ENCODE measurements around the gene FNDC7.

The FNDC7 gene

GRCh38 chr1:108746382-108747170, 33.9 kb downstream of the FNDC7 start, which contains the start of gene STXBP3 (continued):
- peak; percentile 90 for TF ChIP-seq YY2 (tag by site-specific recombination; IDR thresholded peaks at IDR 0.05)
- TF ChIP-seq HOXD13 (CRISPR knock-in tag; IDR thresholded peaks at IDR 0.05; ENCODE audit: borderline replicate concordance) = no peak
- TF ChIP-seq GLIS1 (tag by site-specific recombination; IDR thresholded peaks at IDR 0.05) = peak; percentile 44
- TF ChIP-seq ZFHX2 (tag by site-specific recombination; conservative IDR thresholded peaks at IDR 0.05) = peak; percentile 83
- TF ChIP-seq ZBTB17 (tag by site-specific recombination; IDR thresholded peaks at IDR 0.05) = peak; percentile 69
- TF ChIP-seq ZNF10 (tag by site-specific recombination; IDR thresholded peaks at IDR 0.05) = no peak
- TF ChIP-seq ZNF211 (tag by site-specific recombination; IDR thresholded peaks at IDR 0.05; ENCODE audit: low read depth) = no peak
- peak; percentile 55; the same call in 1 of the 2 replicates for TF ChIP-seq REST (tag by site-specific recombination; IDR thresholded peaks at IDR 0.05)
- no peak for TF ChIP-seq PRDM1 (tag by site-specific recombination; IDR thresholded peaks at IDR 0.05)
- no peak for TF ChIP-seq ZNF664 (tag by site-specific recombination; IDR thresholded peaks at IDR 0.05)
- no peak for TF ChIP-seq ZNF426 (tag by site-specific recombination; IDR thresholded peaks at IDR 0.05)
- TF ChIP-seq INSM2 (tag by site-specific recombination; IDR thresholded peaks at IDR 0.05) = peak; percentile 85
- TF ChIP-seq ZNF747 (tag by site-specific recombination; IDR thresholded peaks at IDR 0.05) = no peak
- TF ChIP-seq, protein P1, sequence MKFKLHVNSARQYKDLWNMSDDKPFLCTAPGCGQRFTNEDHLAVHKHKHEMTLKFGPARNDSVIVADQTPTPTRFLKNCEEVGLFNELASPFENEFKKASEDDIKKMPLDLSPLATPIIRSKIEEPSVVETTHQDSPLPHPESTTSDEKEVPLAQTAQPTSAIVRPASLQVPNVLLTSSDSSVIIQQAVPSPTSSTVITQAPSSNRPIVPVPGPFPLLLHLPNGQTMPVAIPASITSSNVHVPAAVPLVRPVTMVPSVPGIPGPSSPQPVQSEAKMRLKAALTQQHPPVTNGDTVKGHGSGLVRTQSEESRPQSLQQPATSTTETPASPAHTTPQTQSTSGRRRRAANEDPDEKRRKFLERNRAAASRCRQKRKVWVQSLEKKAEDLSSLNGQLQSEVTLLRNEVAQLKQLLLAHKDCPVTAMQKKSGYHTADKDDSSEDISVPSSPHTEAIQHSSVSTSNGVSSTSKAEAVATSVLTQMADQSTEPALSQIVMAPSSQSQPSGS (tag by site-specific recombination; IDR thresholded peaks at IDR 0.05; ENCODE audit: low read depth) = peak; percentile 99
- peak; percentile 38 for TF ChIP-seq WT1 (tag by site-specific recombination; IDR thresholded peaks at IDR 0.05)
- no peak for TF ChIP-seq ZNF544 (tag by site-specific recombination; IDR thresholded peaks at IDR 0.05)
- TF ChIP-seq, protein P2, sequence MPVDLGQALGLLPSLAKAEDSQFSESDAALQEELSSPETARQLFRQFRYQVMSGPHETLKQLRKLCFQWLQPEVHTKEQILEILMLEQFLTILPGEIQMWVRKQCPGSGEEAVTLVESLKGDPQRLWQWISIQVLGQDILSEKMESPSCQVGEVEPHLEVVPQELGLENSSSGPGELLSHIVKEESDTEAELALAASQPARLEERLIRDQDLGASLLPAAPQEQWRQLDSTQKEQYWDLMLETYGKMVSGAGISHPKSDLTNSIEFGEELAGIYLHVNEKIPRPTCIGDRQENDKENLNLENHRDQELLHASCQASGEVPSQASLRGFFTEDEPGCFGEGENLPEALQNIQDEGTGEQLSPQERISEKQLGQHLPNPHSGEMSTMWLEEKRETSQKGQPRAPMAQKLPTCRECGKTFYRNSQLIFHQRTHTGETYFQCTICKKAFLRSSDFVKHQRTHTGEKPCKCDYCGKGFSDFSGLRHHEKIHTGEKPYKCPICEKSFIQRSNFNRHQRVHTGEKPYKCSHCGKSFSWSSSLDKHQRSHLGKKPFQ (tag by site-specific recombination; IDR thresholded peaks at IDR 0.05) = 0 out of 2 replicates have a peak, but pooled peaks have one; percentile 45
- TF ChIP-seq ZNF133 (tag by site-specific recombination; IDR thresholded peaks at IDR 0.05) = no peak
- peak; percentile 81 for TF ChIP-seq ZNF843 (tag by site-specific recombination; IDR thresholded peaks at IDR 0.05)
- TF ChIP-seq ZNF785 (tag by site-specific recombination; IDR thresholded peaks at IDR 0.05) = peak; percentile 27; the same call in 1 of the 2 replicates
- no peak for TF ChIP-seq ZNF138 (tag by site-specific recombination; IDR thresholded peaks at IDR 0.05; ENCODE audit: borderline replicate concordance)
- TF ChIP-seq ZNF223 (tag by site-specific recombination; IDR thresholded peaks at IDR 0.05) = 0 out of 2 replicates have a peak, but pooled peaks have one; percentile 41
- peak; percentile 80 for TF ChIP-seq ZNF2 (tag by site-specific recombination; IDR thresholded peaks at IDR 0.05)
- TF ChIP-seq IKZF3 (tag by site-specific recombination; IDR thresholded peaks at IDR 0.05) = peak; percentile 70
- peak; percentile 90 for TF ChIP-seq ZNF76 (tag by site-specific recombination; IDR thresholded peaks at IDR 0.05; ENCODE audit: borderline replicate concordance, low read depth)
- peak; percentile 94 for TF ChIP-seq ZNF24 (tag by site-specific recombination; IDR thresholded peaks at IDR 0.05)
- peak; percentile 95 for TF ChIP-seq SP3 (tag by site-specific recombination; IDR thresholded peaks at IDR 0.05)
- TF ChIP-seq KLF7 (tag by site-specific recombination; IDR thresholded peaks at IDR 0.05; ENCODE audit: borderline replicate concordance) = peak; percentile 94; the same call in 1 of the 2 replicates
- TF ChIP-seq RBAK (tag by site-specific recombination; IDR thresholded peaks at IDR 0.05) = no peak
- no peak for TF ChIP-seq ZNF621 (tag by site-specific recombination; IDR thresholded peaks at IDR 0.05)
- TF ChIP-seq ZNF571 (tag by site-specific recombination; IDR thresholded peaks at IDR 0.05) = no peak
- TF ChIP-seq ZNF654 (tag by site-specific recombination; IDR thresholded peaks at IDR 0.05; ENCODE audit: low read depth) = no peak

Data from HEK293 (cell line).